GM19193 (cell line): ENCODE results near the gene C1orf35.

Experiments used
- POLR2A ChIP-seq: IDR thresholded peaks from 4 replicates; pipeline ENCODE4 v1.6.1; 2011; ENCODE audit not compliant: insufficient read depth, insufficient read length; ENCODE audit errors: extremely low read depth

Gene C1orf35

GRCh38 chr1:228093050-228093906 is 9.8 kb downstream of the C1orf35 start:
- TF ChIP-seq POLR2A: no peak

GRCh38 chr1:228092342-228093049 is 10.6 kb downstream of the C1orf35 start:
- TF ChIP-seq POLR2A: no peak

GRCh38 chr1:228091084-228091483 is 12.0 kb downstream of the C1orf35 start:
- TF ChIP-seq POLR2A: no peak

GRCh38 chr1:228090613-228091081 is 12.5 kb downstream of the C1orf35 start:
- no peak for TF ChIP-seq POLR2A

- TF ChIP-seq POLR2A: no peak
Observed at GRCh38 chr1:228089519-228090380, 13.4 kb downstream of the C1orf35 start.

GRCh38 chr1:228088586-228089498 is 14.3 kb downstream of the C1orf35 start:
- no peak for TF ChIP-seq POLR2A

GRCh38 chr1:228087771-228088251 is 15.3 kb downstream of the C1orf35 start:
- TF ChIP-seq POLR2A: no peak

GRCh38 chr1:228085287-228085951 is 17.7 kb downstream of the C1orf35 start:
- no peak for TF ChIP-seq POLR2A

- TF ChIP-seq POLR2A: no peak
Observed at GRCh38 chr1:228084797-228085196, 18.3 kb downstream of the C1orf35 start.

- no peak for TF ChIP-seq POLR2A
Observed at GRCh38 chr1:228084325-228084724, 18.8 kb downstream of the C1orf35 start.

- TF ChIP-seq POLR2A: no peak
Observed at GRCh38 chr1:228083871-228084278, 19.2 kb downstream of the C1orf35 start.

GRCh38 chr1:228082918-228083870 is 19.9 kb downstream of the C1orf35 start:
- TF ChIP-seq POLR2A: no peak
